Kidney (tissue), 14 donors: ENCODE results near the gene RPTOR. TPM values are rescaled to one million over a fixed set of nuclear protein-coding genes. Genes with fewer than 3 reads are reported as not detected.

ENCODE experiments used
- DNase-seq, 5 donors: peaks; one replicate each; pipeline ENCODE4 v3.0.0-alpha.2; 2013 to 2020
- FAIRE-seq: peaks from 2 replicates; lab custom pipeline; 2012; peaks lifted over from hg19 to GRCh38; lab: Jason Lieb, UNC
- H3K27ac ChIP-seq, 2 donors: one replicate each; pipeline ENCODE4 v1.7.0; 2013; ENCODE audit warnings: low read depth in 2 of 2, low read length in 2 of 2, inconsistent platforms in 1 of 2
- H3K27me3 ChIP-seq: one replicate; pipeline ENCODE4 v1.7.1; 2013; ENCODE audit warnings: low read length, inconsistent platforms; ENCODE audit not compliant: control insufficient read depth, insufficient read depth
- H3K36me3 ChIP-seq, 3 donors: one replicate each; pipeline versions ENCODE4 v1.7.0 to v1.7.1; 2013; ENCODE audit warnings: low read length in 3 of 3, control low read depth in 1 of 3, inconsistent platforms in 1 of 3; ENCODE audit not compliant: insufficient read depth in 3 of 3, control insufficient read depth in 2 of 3
- H3K4me1 ChIP-seq, 3 donors: one replicate each; pipeline versions ENCODE4 v1.7.0 to v1.7.1; 2013; ENCODE audit warnings: low read length in 3 of 3, inconsistent platforms in 1 of 3, low read depth in 1 of 3; ENCODE audit not compliant: control insufficient read depth in 2 of 3, insufficient read depth in 2 of 3
- H3K4me3 ChIP-seq, 3 donors: one replicate each; pipeline versions ENCODE4 v1.7.0 to v1.8.1; 2013; ENCODE audit warnings: low read length in 3 of 3, control low read depth in 1 of 3, inconsistent platforms in 1 of 3
- H3K9ac ChIP-seq, 3 donors: one replicate each; pipeline versions ENCODE4 v1.7.0 to v1.7.1; 2013; ENCODE audit warnings: low read length in 3 of 3, control low read depth in 1 of 3, inconsistent platforms in 1 of 3
- H3K9me3 ChIP-seq, 3 donors: one replicate each; pipeline versions ENCODE4 v1.7.0 to v1.7.1; 2013; ENCODE audit warnings: low read length in 3 of 3, control low read depth in 1 of 3, inconsistent platforms in 1 of 3; ENCODE audit not compliant: control insufficient read depth in 2 of 3, insufficient read depth in 1 of 3
- intact Hi-C: fragments of 100-400 bp; cut with DNase I; formaldehyde crosslinking; loops from one replicate; pipeline ENCODE4 v1.11.1; 2022
- polyA plus RNA-seq: library from polyadenylated mRNA; stranded (reverse); fragments of 350-450 nt; fragmentation: Illumina TruSeq; extraction: RNeasy Lipid Tissue Mini Kit (QIAGEN cat#74804); gene quantifications from one replicate; pipeline ENCODE4 v1.2.3, GENCODE V29; 2014; ENCODE audit warnings: low read depth, low replicate concordance; ENCODE audit not compliant: insufficient read depth
- total RNA-seq: library from RNA; stranded (reverse); fragmentation: NEBNext Ultra II Directional; extraction: Animal tissue kit (Norgen Biotek cat#: 25700); gene quantifications from one replicate; pipeline ENCODE4 v1.2.1, GENCODE V29; 2021
- TF ChIP-seq, protein P1 (sequence below): IDR thresholded peaks from 3 replicates; pipeline ENCODE4 v1.5.1; 2012; ENCODE audit warnings: mild to moderate bottlenecking, moderate library complexity, borderline replicate concordance; ENCODE audit not compliant: insufficient read depth; ENCODE audit errors: extremely low read depth
- donor health status: control.
- donor health status: control.
- donor health status: control.
- donor health status: control.
- donor health status: control.
- donor health status: DM: yes; HTN: yes; CAD: no.
- donor health status: Normal renal cell carcinoma (clear cell type).

Gene RPTOR
- total and polyA plus RNA-seq, 2 donors from 2014 or later, result 5.5 to 37.6 TPM

GRCh38 chr17:80927791-80928216 is 383.2 kb downstream of the RPTOR start:
- DNase-seq (peak in 1 of 5 donors; percentile 41), FAIRE-seq (no peak)
- Histone ChIP-seq H3K4me1 (peaks cover 0 to 2% (median 0%) of the 10 kb centered on the region in 3 donors), H3K36me3 (peaks cover 2 to 12% (median 7%) of the 10 kb centered on the region in 3 donors), H3K4me3 (no peak overlapping the region), H3K27me3 (no peaks in the 10 kb centered on the region), H3K9ac (no peak overlapping the region), H3K9me3 (no peaks in the 10 kb centered on the region), H3K27ac (no peak overlapping the region)
- TF ChIP-seq, protein P1, sequence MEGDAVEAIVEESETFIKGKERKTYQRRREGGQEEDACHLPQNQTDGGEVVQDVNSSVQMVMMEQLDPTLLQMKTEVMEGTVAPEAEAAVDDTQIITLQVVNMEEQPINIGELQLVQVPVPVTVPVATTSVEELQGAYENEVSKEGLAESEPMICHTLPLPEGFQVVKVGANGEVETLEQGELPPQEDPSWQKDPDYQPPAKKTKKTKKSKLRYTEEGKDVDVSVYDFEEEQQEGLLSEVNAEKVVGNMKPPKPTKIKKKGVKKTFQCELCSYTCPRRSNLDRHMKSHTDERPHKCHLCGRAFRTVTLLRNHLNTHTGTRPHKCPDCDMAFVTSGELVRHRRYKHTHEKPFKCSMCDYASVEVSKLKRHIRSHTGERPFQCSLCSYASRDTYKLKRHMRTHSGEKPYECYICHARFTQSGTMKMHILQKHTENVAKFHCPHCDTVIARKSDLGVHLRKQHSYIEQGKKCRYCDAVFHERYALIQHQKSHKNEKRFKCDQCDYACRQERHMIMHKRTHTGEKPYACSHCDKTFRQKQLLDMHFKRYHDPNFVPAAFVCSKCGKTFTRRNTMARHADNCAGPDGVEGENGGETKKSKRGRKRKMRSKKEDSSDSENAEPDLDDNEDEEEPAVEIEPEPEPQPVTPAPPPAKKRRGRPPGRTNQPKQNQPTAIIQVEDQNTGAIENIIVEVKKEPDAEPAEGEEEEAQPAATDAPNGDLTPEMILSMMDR, result no peak
- intact Hi-C loops, result no loop called here

- Histone ChIP-seq H3K9me3 (no peaks in the 10 kb centered on the region), H3K9ac (no peak overlapping the region), H3K4me3 (no peak overlapping the region), H3K4me1 (peaks cover 0 to 2% (median 0%) of the 10 kb centered on the region in 3 donors), H3K36me3 (peaks cover 0 to 12% (median 7%) of the 10 kb centered on the region in 3 donors), H3K27me3 (no peaks in the 10 kb centered on the region), H3K27ac (no peak overlapping the region)
- peak in 1 of 5 donors; percentile 16 for DNase-seq
- FAIRE-seq, result no peak
- TF ChIP-seq, protein P1, result no peak
- intact Hi-C loops, result no loop called here
These were observed 384.8 kb downstream of the RPTOR start for GRCh38 chr17:80929449-80929848.

- FAIRE-seq, result no peak
- intact Hi-C loops, result no loop called here
These were observed 386.0 kb downstream of the RPTOR start for GRCh38 chr17:80930335-80931279.

More at GRCh38 chr17:80930335-80931279, 386.0 kb downstream of the RPTOR start:
- peak in 4 of 5 donors; percentile 18 to 73 (median 51) for DNase-seq
- Histone ChIP-seq H3K4me3 (no peak overlapping the region), H3K27me3 (no peaks in the 10 kb centered on the region), H3K9me3 (no peaks in the 10 kb centered on the region), H3K9ac (no peak overlapping the region), H3K27ac (no peak overlapping the region), H3K36me3 (peaks cover 0 to 4% (median 1%) of the 10 kb centered on the region in 3 donors), H3K4me1 (peaks cover 0 to 2% (median 0%) of the 10 kb centered on the region in 3 donors)
- TF ChIP-seq, protein P1, result no peak
